Upper lobe of left lung (tissue), 6 donors: ENCODE measurements around the gene GDE1. TPM values are rescaled to one million over a fixed set of nuclear protein-coding genes. Genes with fewer than 3 reads are reported as not detected.
A peak's percentile ranks its signal among the peaks of the same experiment; 100 is the strongest.

Experiments used
- ATAC-seq, 2 donors: fragments of 200-7000 bp; cut with Tn5 transposase; one replicate each; pipeline ENCODE4 v1.9.1; 2022; ENCODE audit warnings: mild to moderate bottlenecking in 2 of 2, moderate library complexity in 2 of 2; ENCODE audit not compliant: low FRiP score in 2 of 2
- DNase-seq, 2 donors: peaks; one replicate each; pipeline ENCODE4 v3.0.0-alpha.2; 2019 to 2020
- H3K27ac ChIP-seq, 4 donors: fragments of 200-600 bp; sonication (generic); one replicate each; pipeline ENCODE4 v1.5.1; 2016 to 2019
- H3K27me3 ChIP-seq, 4 donors: fragments of 200-600 bp; sonication (generic); one replicate each; pipeline ENCODE4 v1.5.1; 2017 to 2019
- H3K36me3 ChIP-seq, 4 donors: fragments of 200-600 bp; sonication (generic); one replicate each; pipeline ENCODE4 v1.5.1; 2016 to 2019
- H3K4me1 ChIP-seq, 4 donors: fragments of 200-600 bp; sonication (generic); one replicate each; pipeline ENCODE4 v1.5.1; 2018 to 2019
- H3K4me3 ChIP-seq, 4 donors: fragments of 200-600 bp; sonication (generic); one replicate each; pipeline ENCODE4 v1.5.1; 2017 to 2019; ENCODE audit warnings: mild to moderate bottlenecking in 2 of 4, moderate library complexity in 1 of 4
- H3K9me3 ChIP-seq, 4 donors: fragments of 200-600 bp; sonication (generic); one replicate each; pipeline ENCODE4 v1.5.1; 2018 to 2019
- CTCF ChIP-seq, 6 experiments: fragments of 450-650 bp in 4 of 6; fragments of 200-600 bp in 2 of 6; sonication (generic) in 2 of 6; IDR thresholded peaks; one replicate each; pipeline ENCODE4 v1.5.1; 2016 to 2019; ENCODE audit warnings: antibody characterized with exemption in 6 of 6
- EP300 ChIP-seq, 4 donors: sonication (generic); formaldehyde crosslinking; IDR thresholded peaks; one replicate each; pipeline ENCODE4 v1.5.1; 2017; ENCODE audit warnings: antibody characterized with exemption in 4 of 4, control low read depth in 2 of 4
- POLR2A ChIP-seq, 4 donors: fragments of 450-650 bp; IDR thresholded peaks; one replicate each; pipeline ENCODE4 v1.5.1; 2016 to 2017; ENCODE audit warnings: antibody characterized with exemption in 4 of 4, mild to moderate bottlenecking in 2 of 4
- POLR2AphosphoS5 ChIP-seq, 2 donors: sonication (generic); formaldehyde crosslinking; IDR thresholded peaks; one replicate each; pipeline ENCODE4 v1.5.1; 2017; ENCODE audit warnings: antibody characterized with exemption in 2 of 2
- WGBS, 2 donors: methylation state at CpG; one replicate each; pipeline ENCODE4 v1.1.5; 2017 to 2018; 5-methylcytosine and 5-hydroxymethylcytosine counted together
- total RNA-seq, 6 donors: library from RNA; depleted of rRNA in 4 of 6; stranded (reverse); fragments of >200 nt in 4 of 6; gene quantifications; one replicate each; pipeline versions ENCODE4 v1.1.0 to v1.2.1, GENCODE V29; 2016 to 2021
- donor health status: DM: no; HTN: no; CAD: no; lungs with moderate emphysema.
- donor health status: DM: no; HTN: yes; CAD: no; lungs with severe emphysema.

GDE1 gene
- total RNA-seq, 6 donors from 2014 or later = 33.5 to 93.6 (median 88.2) TPM

- no peak overlapping the region for H3K4me3 ChIP-seq
- H3K4me1 ChIP-seq = no peaks in the 10 kb centered on the region
- no peaks in the 10 kb centered on the region for H3K9me3 ChIP-seq
- H3K27ac ChIP-seq = no peak overlapping the region
- no peaks in the 10 kb centered on the region for H3K27me3 ChIP-seq
- peaks cover 14 to 83% (median 49%) of the 10 kb centered on the region in 4 donors for H3K36me3 ChIP-seq
- DNase-seq (no peak), ATAC-seq (no peak)
- TF ChIP-seq POLR2AphosphoS5 (IDR thresholded peaks at IDR 0.05) (no peak), POLR2A (IDR thresholded peaks at IDR 0.05) (no peak), EP300 (IDR thresholded peaks at IDR 0.05) (no peak), CTCF (IDR thresholded peaks at IDR 0.05) (no peak)
- 74 to 84% methylated on average over 5 of the region's 5 CpGs for whole genome bisulfite sequencing, 2 donors
These were observed 22.9 kb downstream of the GDE1 start for GRCh38 chr16:19499006-19499405.

GRCh38 chr16:19497176-19497575, 24.7 kb downstream of the GDE1 start:
- Histone ChIP-seq H3K4me3 (no peak overlapping the region), H3K9me3 (no peaks in the 10 kb centered on the region), H3K4me1 (no peaks in the 10 kb centered on the region), H3K27me3 (no peaks in the 10 kb centered on the region), H3K36me3 (peaks cover 11 to 66% (median 33%) of the 10 kb centered on the region in 4 donors), H3K27ac (peak overlapping the region in 1 of 4 donors; percentile 11)
- ATAC-seq (no peak), DNase-seq (no peak)
- no peak for TF ChIP-seq POLR2A (IDR thresholded peaks at IDR 0.05)
- TF ChIP-seq CTCF (IDR thresholded peaks at IDR 0.05) = no peak
- TF ChIP-seq EP300 (IDR thresholded peaks at IDR 0.05) = no peak
- no peak for TF ChIP-seq POLR2AphosphoS5 (IDR thresholded peaks at IDR 0.05)
- 58 to 77% methylated on average over 5 of the region's 5 CpGs for WGBS, 2 donors

GRCh38 chr16:19490619-19491018, 31.3 kb downstream of the GDE1 start:
- no peaks in the 10 kb centered on the region for H3K9me3 ChIP-seq
- H3K4me1 ChIP-seq = peaks cover 0 to 7% (median 3%) of the 10 kb centered on the region in 4 donors
- no peak overlapping the region for H3K4me3 ChIP-seq
- H3K36me3 ChIP-seq = peaks cover 0 to 24% (median 5%) of the 10 kb centered on the region in 4 donors
- WGBS, 2 donors = 70 to 100% methylated on average over 1 of the region's 1 CpG
- TF ChIP-seq POLR2A (IDR thresholded peaks at IDR 0.05) (no peak), EP300 (IDR thresholded peaks at IDR 0.05) (no peak), POLR2AphosphoS5 (IDR thresholded peaks at IDR 0.05) (no peak), CTCF (IDR thresholded peaks at IDR 0.05) (no peak)
- H3K27me3 ChIP-seq = no peaks in the 10 kb centered on the region
- no peak for ATAC-seq
- H3K27ac ChIP-seq = no peak overlapping the region
- DNase-seq = no peak

GRCh38 chr16:19488213-19488640, 33.7 kb downstream of the GDE1 start:
- WGBS, 2 donors = 58 to 63% methylated on average over 4 of the region's 4 CpGs
- peaks cover 0 to 26% (median 4%) of the 10 kb centered on the region in 4 donors for H3K36me3 ChIP-seq
- TF ChIP-seq POLR2AphosphoS5 (IDR thresholded peaks at IDR 0.05) = no peak
- DNase-seq (peak in 1 of 2 donors; percentile 69), ATAC-seq (peak; percentile 54 to 73)
- H3K4me1 ChIP-seq = peaks cover 0 to 7% (median 3%) of the 10 kb centered on the region in 4 donors
- H3K27me3 ChIP-seq = no peaks in the 10 kb centered on the region
- no peak overlapping the region for H3K4me3 ChIP-seq
- H3K9me3 ChIP-seq = no peaks in the 10 kb centered on the region
- H3K27ac ChIP-seq = peak overlapping the region in 1 of 4 donors; percentile 18

GRCh38 chr16:19486750-19487325, 35.1 kb downstream of the GDE1 start:
- peaks cover 0 to 31% (median 7%) of the 10 kb centered on the region in 4 donors for H3K36me3 ChIP-seq
- no peaks in the 10 kb centered on the region for H3K27me3 ChIP-seq
- DNase-seq = peak in 1 of 2 donors; percentile 38
- TF ChIP-seq EP300 (IDR thresholded peaks at IDR 0.05) = no peak
- no peak for TF ChIP-seq CTCF (IDR thresholded peaks at IDR 0.05)
- TF ChIP-seq POLR2A (IDR thresholded peaks at IDR 0.05) = no peak
- TF ChIP-seq POLR2AphosphoS5 (IDR thresholded peaks at IDR 0.05) = no peak
- no peak overlapping the region for H3K4me3 ChIP-seq
- ATAC-seq = no peak
- no peaks in the 10 kb centered on the region for H3K9me3 ChIP-seq
- H3K4me1 ChIP-seq = peaks cover 0 to 7% (median 3%) of the 10 kb centered on the region in 4 donors
- H3K27ac ChIP-seq = no peak overlapping the region
- WGBS, 2 donors = 91% methylated on average over 10 of the region's 10 CpGs
